PC-3 (cell line): Measurements from ENCODE around the gene PRRC2B. TPM values are rescaled to one million over a fixed set of nuclear protein-coding genes. Genes with fewer than 3 reads are reported as not detected.

ENCODE experiments used
- ATAC-seq: fragments of 200-7000 bp; cut with Tn5 transposase; 2 replicates; pipeline ENCODE4 v1.9.1; 2020; ENCODE audit warnings: mild to moderate bottlenecking, moderate library complexity
- BruUV-seq: library from RNA; stranded (reverse); fragments of 400-500 nt; replicated peaks from 2 replicates; lab custom pipeline; 2021; lab: Mats Ljungman, UMichigan
- CTCF ChIA-PET: fragments of 300-600 bp; sonication (Branson Sonifier 250); formaldehyde crosslinking; loops from one replicate; lab custom pipeline; 2022; ENCODE audit warnings: antibody characterized with exemption; lab: Charles Lee
- POLR2A ChIA-PET: fragments of 300-600 bp; sonication (Branson Sonifier 250); formaldehyde crosslinking; loops from one replicate; lab custom pipeline; 2022; ENCODE audit warnings: antibody characterized with exemption; ENCODE audit not compliant: unreplicated experiment; lab: Charles Lee
- DNase-seq: peaks from one replicate; pipeline ENCODE4 v3.0.0-alpha.2; 2015
- H2AFZ ChIP-seq: fragments of 300-600 bp; sonication (generic); 2 replicates; pipeline ENCODE4 v1.6.0; 2016; ENCODE audit warnings: antibody characterized with exemption, low read length
- H3F3A ChIP-seq: fragments of 300-600 bp; sonication (generic); one replicate; pipeline ENCODE4 v1.6.0; 2017; ENCODE audit warnings: antibody characterized with exemption, low read length, control low read depth, mild to moderate bottlenecking; ENCODE audit not compliant: unreplicated experiment
- H3K27ac ChIP-seq: fragments of 300-600 bp; sonication (generic); 2 replicates; pipeline ENCODE4 v1.5.1; 2016; ENCODE audit warnings: mild to moderate bottlenecking, low read length
- H3K27me3 ChIP-seq: fragments of 300-600 bp; sonication (generic); 2 replicates; pipeline ENCODE4 v1.6.1; 2016; ENCODE audit warnings: low read length, mixed read lengths
- H3K36me3 ChIP-seq: fragments of 300-600 bp; sonication (generic); 2 replicates; pipeline ENCODE4 v1.6.1; 2016; ENCODE audit warnings: low read depth, mixed run types, low read length, mixed read lengths
- H3K4me1 ChIP-seq: fragments of 300-600 bp; sonication (generic); 2 replicates; pipeline ENCODE4 v1.5.1; 2016; ENCODE audit warnings: low read length; ENCODE audit not compliant: insufficient read depth
- H3K4me2 ChIP-seq: fragments of 300-600 bp; sonication (generic); 2 replicates; pipeline ENCODE4 v1.6.0; 2016; ENCODE audit warnings: low read length
- H3K4me3 ChIP-seq: fragments of 300-600 bp; sonication (generic); 2 replicates; pipeline ENCODE4 v1.5.1; 2016; ENCODE audit warnings: mild to moderate bottlenecking, low read length, mixed read lengths
- H3K79me2 ChIP-seq: fragments of 300-600 bp; sonication (generic); 2 replicates; pipeline ENCODE4 v1.6.1; 2017; ENCODE audit warnings: low read length, mixed read lengths
- H3K9ac ChIP-seq: fragments of 300-600 bp; sonication (generic); 2 replicates; pipeline ENCODE4 v1.6.0; 2016; ENCODE audit warnings: mild to moderate bottlenecking, low read length
- H3K9me2 ChIP-seq: fragments of 300-600 bp; sonication (generic); replicated peaks from 2 replicates; pipeline ENCODE4 v1.6.1; 2016; ENCODE audit warnings: mixed run types, low read length, mixed read lengths
- H3K9me3 ChIP-seq: fragments of 300-600 bp; sonication (generic); 2 replicates; pipeline ENCODE4 v1.6.1; 2016; ENCODE audit warnings: low read length, mixed read lengths
- H4K20me1 ChIP-seq: fragments of 300-600 bp; sonication (generic); 2 replicates; pipeline ENCODE4 v1.6.1; 2016; ENCODE audit warnings: low read length, mixed read lengths
- CTCF ChIP-seq: fragments of 300-600 bp; sonication (generic); conservative IDR thresholded peaks from 2 replicates; pipeline ENCODE4 v1.5.1; 2017; ENCODE audit warnings: antibody characterized with exemption, low read depth, mild to moderate bottlenecking, low read length
- EZH2 ChIP-seq: fragments of 300-600 bp; sonication (generic); IDR thresholded peaks from one replicate; pipeline ENCODE4 v1.6.1; 2017; ENCODE audit warnings: antibody characterized with exemption, mild to moderate bottlenecking, low read length; ENCODE audit not compliant: unreplicated experiment
- EZH2phosphoT487 ChIP-seq: fragments of 300-600 bp; sonication (generic); IDR thresholded peaks from 2 replicates; pipeline ENCODE4 v1.6.1; 2018; ENCODE audit warnings: mild to moderate bottlenecking, antibody characterized with exemption, low read length, borderline replicate concordance
- intact Hi-C: fragments of 100-400 bp; cut with micrococcal nuclease; formaldehyde crosslinking; loops from 2 replicates; pipeline ENCODE4 v1.9.0; 2023
- total RNA-seq: library from RNA; depleted of rRNA; stranded (reverse); fragments of >200 nt; gene quantifications from 2 replicates; pipeline ENCODE4 v1.2.3, GENCODE V29; 2014

PRRC2B gene
- total RNA-seq, 1 experiment from 2014 or later = 46.9 TPM

GRCh38 chr9:131402738-131403492 is 9.0 kb downstream of the PRRC2B start:
- ATAC-seq (peak; percentile 88), DNase-seq (peak; percentile 72)
- Histone ChIP-seq H3K4me2 (peak overlapping the region; percentile 67), H3K4me1 (peaks cover 18% of the 10 kb centered on the region), H3K79me2 (peaks cover 100% of the 10 kb centered on the region), H3K36me3 (no peaks in the 10 kb centered on the region), H2AFZ (no peak overlapping the region), H3K9me2 (no peaks in the 10 kb centered on the region), H4K20me1 (peaks cover 77% of the 10 kb centered on the region), H3F3A (no peaks in the 10 kb centered on the region), H3K4me3 (peak overlapping the region; percentile 32; the same call in 1 of the 2 replicates), H3K27me3 (no peaks in the 10 kb centered on the region), H3K9me3 (no peaks in the 10 kb centered on the region), H3K9ac (no peak overlapping the region), H3K27ac (peak overlapping the region; percentile 36)
- ChIA-PET POLR2A (no interaction called here), CTCF (no interaction called here)
- TF ChIP-seq CTCF (no peak), EZH2phosphoT487 (no peak), EZH2 (no peak)
- intact Hi-C loops = no loop called here
- no TSS peak for BruUV-seq

GRCh38 chr9:131403493-131403773 is 9.5 kb downstream of the PRRC2B start:
- Histone ChIP-seq H3K4me2 (no peak overlapping the region), H3K9me3 (no peaks in the 10 kb centered on the region), H3K9ac (no peak overlapping the region), H3K27me3 (no peaks in the 10 kb centered on the region), H3F3A (no peaks in the 10 kb centered on the region), H3K4me3 (no peak overlapping the region), H3K27ac (no peak overlapping the region), H3K79me2 (peaks cover 100% of the 10 kb centered on the region), H3K36me3 (no peaks in the 10 kb centered on the region), H3K9me2 (no peaks in the 10 kb centered on the region), H3K4me1 (peaks cover 14% of the 10 kb centered on the region), H4K20me1 (peaks cover 77% of the 10 kb centered on the region), H2AFZ (no peak overlapping the region)
- no peak for DNase-seq
- POLR2A ChIA-PET = no interaction called here
- CTCF ChIA-PET = no interaction called here
- intact Hi-C loops = no loop called here
- TF ChIP-seq CTCF = no peak
- no peak for TF ChIP-seq EZH2
- TF ChIP-seq EZH2phosphoT487 = no peak
- BruUV-seq = no TSS peak
- no peak for ATAC-seq

- H3K9me3 ChIP-seq = no peaks in the 10 kb centered on the region
- H3K27me3 ChIP-seq = no peaks in the 10 kb centered on the region
- CTCF ChIA-PET = no interaction called here
- peaks cover 77% of the 10 kb centered on the region for H4K20me1 ChIP-seq
- H3F3A ChIP-seq = no peaks in the 10 kb centered on the region
- intact Hi-C loops = no loop called here
- no peaks in the 10 kb centered on the region for H3K9me2 ChIP-seq
- ATAC-seq (no peak), DNase-seq (no peak)
- H3K4me1 ChIP-seq = peaks cover 14% of the 10 kb centered on the region
- no peak for TF ChIP-seq EZH2
- no peak for TF ChIP-seq CTCF
- TF ChIP-seq EZH2phosphoT487 = no peak
- H3K4me3 ChIP-seq = no peak overlapping the region
- H3K9ac ChIP-seq = no peak overlapping the region
- peaks cover 100% of the 10 kb centered on the region for H3K79me2 ChIP-seq
- no peak overlapping the region for H2AFZ ChIP-seq
- POLR2A ChIA-PET = interaction anchor here (0.6 kb wide), 1 partner anchor 28 kb away, joined by 4 read pairs; no protein-coding TSS in a partner anchor
- no peak overlapping the region for H3K27ac ChIP-seq
- H3K36me3 ChIP-seq = no peaks in the 10 kb centered on the region
- BruUV-seq = no TSS peak
- H3K4me2 ChIP-seq = no peak overlapping the region
Observed at GRCh38 chr9:131404581-131404980, 10.7 kb downstream of the PRRC2B start.
